Heart left ventricle (tissue), 13 donors: ENCODE results near the gene AEBP1.

ENCODE experiments used
- POLR2A ChIP-seq, 2 donors: fragments of 450-650 bp; IDR thresholded peaks; one replicate each; pipeline ENCODE4 v1.6.1; 2017; ENCODE audit warnings: antibody characterized with exemption in 2 of 2, mild to moderate bottlenecking in 2 of 2, moderate library complexity in 2 of 2
- TF ChIP-seq, protein P1 (sequence below), 12 donors: fragments of 200-600 bp; sonication (generic) in 4 of 12; IDR thresholded peaks; one replicate each; pipeline versions ENCODE4 v1.5.0 to v1.8.0; 2018 to 2022; ENCODE audit warnings: antibody characterized with exemption in 12 of 12, mild to moderate bottlenecking in 5 of 12
- donor health status: ischemic (EF 13 %, LVEDD 7.1; RV severe dilation, severe dysfunction).
- donor health status: DM: no; HTN: yes; CAD: no.
- donor health status: DM: no; HTN: no; CAD: no.
- donor health status: ischemic (EF 25% LVEDD 6.9; RV normal size, moderate dysfunction).
- donor health status: ischemic (EF 25% LVEDD 5.7; RV mildly dilated, moderate dysfunction).
- donor health status: ischemic (EF 35%, LVEDD 5.7; RV mildly dilated, moderate dysfunction).
- donor health status: nonischemic (EF 11% LVEDD 7.7; RV severe dilation, severe dysfunction).
- donor health status: DM: yes; HTN: yes; CAD: no.
- donor health status: PGD.
- donor health status: ischemic (EF 29% LVEDD 5.4; RV normal size, mild dysfunction).
- donor health status: nonischemic (EF 23%, LVEDD 6.1; RV moderate dilation, normal function).

- TF ChIP-seq, protein P1, sequence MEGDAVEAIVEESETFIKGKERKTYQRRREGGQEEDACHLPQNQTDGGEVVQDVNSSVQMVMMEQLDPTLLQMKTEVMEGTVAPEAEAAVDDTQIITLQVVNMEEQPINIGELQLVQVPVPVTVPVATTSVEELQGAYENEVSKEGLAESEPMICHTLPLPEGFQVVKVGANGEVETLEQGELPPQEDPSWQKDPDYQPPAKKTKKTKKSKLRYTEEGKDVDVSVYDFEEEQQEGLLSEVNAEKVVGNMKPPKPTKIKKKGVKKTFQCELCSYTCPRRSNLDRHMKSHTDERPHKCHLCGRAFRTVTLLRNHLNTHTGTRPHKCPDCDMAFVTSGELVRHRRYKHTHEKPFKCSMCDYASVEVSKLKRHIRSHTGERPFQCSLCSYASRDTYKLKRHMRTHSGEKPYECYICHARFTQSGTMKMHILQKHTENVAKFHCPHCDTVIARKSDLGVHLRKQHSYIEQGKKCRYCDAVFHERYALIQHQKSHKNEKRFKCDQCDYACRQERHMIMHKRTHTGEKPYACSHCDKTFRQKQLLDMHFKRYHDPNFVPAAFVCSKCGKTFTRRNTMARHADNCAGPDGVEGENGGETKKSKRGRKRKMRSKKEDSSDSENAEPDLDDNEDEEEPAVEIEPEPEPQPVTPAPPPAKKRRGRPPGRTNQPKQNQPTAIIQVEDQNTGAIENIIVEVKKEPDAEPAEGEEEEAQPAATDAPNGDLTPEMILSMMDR (IDR thresholded peaks at IDR 0.05), result no peak
- TF ChIP-seq POLR2A (IDR thresholded peaks at IDR 0.05), result no peak
These were observed 36.1 kb upstream of the AEBP1 start for GRCh38 chr7:44068054-44068453.
